Breast epithelium (tissue), 3 donors: ENCODE results near the gene LRRC15.

ENCODE experiments used
- POLR2AphosphoS5 ChIP-seq, 3 donors: sonication (generic); formaldehyde crosslinking; IDR thresholded peaks; one replicate each; pipeline ENCODE4 v1.6.1; 2017; ENCODE audit warnings: antibody characterized with exemption in 3 of 3
- TF ChIP-seq, protein P1 (sequence below), 3 donors: fragments of 450-650 bp; IDR thresholded peaks; one replicate each; pipeline ENCODE4 v1.5.1; 2016 to 2017; ENCODE audit warnings: antibody characterized with exemption in 3 of 3, mild to moderate bottlenecking in 3 of 3, moderate library complexity in 3 of 3

DNA sequence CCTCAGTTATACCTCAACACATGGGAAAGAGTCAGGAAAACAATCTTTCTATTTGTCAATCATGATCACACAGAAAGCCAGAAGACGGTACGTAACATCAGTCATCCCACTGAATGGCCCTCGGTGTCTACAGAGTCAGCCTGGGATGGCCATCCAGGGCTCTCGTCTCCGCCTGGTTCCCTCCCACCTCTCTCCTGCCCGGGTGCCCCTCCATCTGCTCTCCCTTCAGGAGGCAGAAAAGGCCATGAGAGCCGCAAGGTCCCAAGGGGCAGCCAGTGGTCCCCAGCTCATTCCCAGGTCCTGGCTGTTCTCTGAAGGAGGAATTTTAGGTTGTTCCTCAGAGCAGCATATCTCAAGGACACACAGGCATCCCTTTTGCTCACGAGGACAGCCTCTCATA lies 4.4 kb upstream of the LRRC15 start:
- TF ChIP-seq, protein P1, sequence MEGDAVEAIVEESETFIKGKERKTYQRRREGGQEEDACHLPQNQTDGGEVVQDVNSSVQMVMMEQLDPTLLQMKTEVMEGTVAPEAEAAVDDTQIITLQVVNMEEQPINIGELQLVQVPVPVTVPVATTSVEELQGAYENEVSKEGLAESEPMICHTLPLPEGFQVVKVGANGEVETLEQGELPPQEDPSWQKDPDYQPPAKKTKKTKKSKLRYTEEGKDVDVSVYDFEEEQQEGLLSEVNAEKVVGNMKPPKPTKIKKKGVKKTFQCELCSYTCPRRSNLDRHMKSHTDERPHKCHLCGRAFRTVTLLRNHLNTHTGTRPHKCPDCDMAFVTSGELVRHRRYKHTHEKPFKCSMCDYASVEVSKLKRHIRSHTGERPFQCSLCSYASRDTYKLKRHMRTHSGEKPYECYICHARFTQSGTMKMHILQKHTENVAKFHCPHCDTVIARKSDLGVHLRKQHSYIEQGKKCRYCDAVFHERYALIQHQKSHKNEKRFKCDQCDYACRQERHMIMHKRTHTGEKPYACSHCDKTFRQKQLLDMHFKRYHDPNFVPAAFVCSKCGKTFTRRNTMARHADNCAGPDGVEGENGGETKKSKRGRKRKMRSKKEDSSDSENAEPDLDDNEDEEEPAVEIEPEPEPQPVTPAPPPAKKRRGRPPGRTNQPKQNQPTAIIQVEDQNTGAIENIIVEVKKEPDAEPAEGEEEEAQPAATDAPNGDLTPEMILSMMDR (IDR thresholded peaks at IDR 0.05), result no peak
- no peak for TF ChIP-seq POLR2AphosphoS5 (IDR thresholded peaks at IDR 0.05)
